ENCODE measurements around the gene PYROXD2. TPM values are rescaled to one million over a fixed set of nuclear protein-coding genes. Genes with fewer than 3 reads are reported as not detected.

Gene PYROXD2
- total RNA-seq, 1 experiment from 2014 or later, result 8.1 TPM

DNA sequence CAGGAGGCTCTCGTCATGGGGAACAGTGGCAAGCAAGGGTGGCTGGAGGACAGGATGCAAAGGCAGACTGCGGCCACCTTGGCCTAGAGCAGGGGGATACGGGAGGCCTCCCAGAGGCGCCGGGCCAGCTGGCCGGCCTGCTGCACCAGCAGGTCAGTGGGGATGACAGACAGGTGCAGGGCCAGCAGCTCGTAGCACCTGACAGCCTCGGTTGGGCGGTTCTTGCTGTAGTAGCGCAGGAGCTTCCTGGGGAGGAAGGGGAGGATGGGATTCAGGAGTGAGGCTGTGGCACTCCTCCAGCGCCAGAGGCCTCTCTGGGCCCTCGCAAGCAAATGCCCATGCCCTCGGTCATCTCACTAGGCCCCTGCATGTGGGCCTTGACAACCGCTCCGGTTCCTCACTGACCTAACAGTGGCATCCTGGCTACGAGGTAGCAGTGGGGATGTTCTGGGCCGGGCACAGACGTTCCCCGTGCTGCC is 2.5 kb upstream of the PYROXD2 start:
- no peak overlapping the region for H3K4me3 Mint-ChIP-seq
- ATAC-seq (no peak), DNase-seq (ENCODE audit: low spot score) (no peak)
- H3K27me3 Mint-ChIP-seq (ENCODE audit: low read depth), result no peaks in the 10 kb centered on the region
- TF ChIP-seq OVOL2 (CRISPR knock-in tag; IDR thresholded peaks at IDR 0.05; ENCODE audit: borderline replicate concordance) (no peak), E2F4 (CRISPR knock-in tag; IDR thresholded peaks at IDR 0.05; ENCODE audit: borderline replicate concordance, low read depth) (no peak), GTF2I (CRISPR knock-in tag; conservative IDR thresholded peaks at IDR 0.05) (no peak), FOXK1 (CRISPR knock-in tag; IDR thresholded peaks at IDR 0.05) (no peak), ZSCAN18 (CRISPR knock-in tag; IDR thresholded peaks at IDR 0.05) (no peak), ZNF423 (CRISPR knock-in tag; IDR thresholded peaks at IDR 0.05) (no peak), RORB (CRISPR knock-in tag; IDR thresholded peaks at IDR 0.05) (no peak), ZNF281 (CRISPR knock-in tag; IDR thresholded peaks at IDR 0.05) (no peak), ZBTB21 (CRISPR knock-in tag; IDR thresholded peaks at IDR 0.05; ENCODE audit: borderline replicate concordance) (no peak), ATF3 (CRISPR knock-in tag; conservative IDR thresholded peaks at IDR 0.05) (no peak), ZNF138 (CRISPR knock-in tag; conservative IDR thresholded peaks at IDR 0.05) (no peak), ZNF671 (CRISPR knock-in tag; IDR thresholded peaks at IDR 0.05) (no peak), JUN (CRISPR knock-in tag; IDR thresholded peaks at IDR 0.05) (no peak), NR1H2 (CRISPR knock-in tag; IDR thresholded peaks at IDR 0.05) (no peak), MYBL2 (CRISPR knock-in tag; IDR thresholded peaks at IDR 0.05) (no peak), KAT7 (CRISPR knock-in tag; IDR thresholded peaks at IDR 0.05; ENCODE audit: borderline replicate concordance) (no peak)
- TF ChIP-seq, protein P1, sequence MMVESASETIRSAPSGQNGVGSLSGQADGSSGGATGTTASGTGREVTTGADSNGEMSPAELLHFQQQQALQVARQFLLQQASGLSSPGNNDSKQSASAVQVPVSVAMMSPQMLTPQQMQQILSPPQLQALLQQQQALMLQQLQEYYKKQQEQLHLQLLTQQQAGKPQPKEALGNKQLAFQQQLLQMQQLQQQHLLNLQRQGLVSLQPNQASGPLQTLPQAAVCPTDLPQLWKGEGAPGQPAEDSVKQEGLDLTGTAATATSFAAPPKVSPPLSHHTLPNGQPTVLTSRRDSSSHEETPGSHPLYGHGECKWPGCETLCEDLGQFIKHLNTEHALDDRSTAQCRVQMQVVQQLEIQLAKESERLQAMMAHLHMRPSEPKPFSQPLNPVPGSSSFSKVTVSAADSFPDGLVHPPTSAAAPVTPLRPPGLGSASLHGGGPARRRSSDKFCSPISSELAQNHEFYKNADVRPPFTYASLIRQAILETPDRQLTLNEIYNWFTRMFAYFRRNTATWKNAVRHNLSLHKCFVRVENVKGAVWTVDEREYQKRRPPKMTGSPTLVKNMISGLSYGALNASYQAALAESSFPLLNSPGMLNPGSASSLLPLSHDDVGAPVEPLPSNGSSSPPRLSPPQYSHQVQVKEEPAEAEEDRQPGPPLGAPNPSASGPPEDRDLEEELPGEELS (CRISPR knock-in tag; IDR thresholded peaks at IDR 0.05), result no peak
- TF ChIP-seq, protein P2, sequence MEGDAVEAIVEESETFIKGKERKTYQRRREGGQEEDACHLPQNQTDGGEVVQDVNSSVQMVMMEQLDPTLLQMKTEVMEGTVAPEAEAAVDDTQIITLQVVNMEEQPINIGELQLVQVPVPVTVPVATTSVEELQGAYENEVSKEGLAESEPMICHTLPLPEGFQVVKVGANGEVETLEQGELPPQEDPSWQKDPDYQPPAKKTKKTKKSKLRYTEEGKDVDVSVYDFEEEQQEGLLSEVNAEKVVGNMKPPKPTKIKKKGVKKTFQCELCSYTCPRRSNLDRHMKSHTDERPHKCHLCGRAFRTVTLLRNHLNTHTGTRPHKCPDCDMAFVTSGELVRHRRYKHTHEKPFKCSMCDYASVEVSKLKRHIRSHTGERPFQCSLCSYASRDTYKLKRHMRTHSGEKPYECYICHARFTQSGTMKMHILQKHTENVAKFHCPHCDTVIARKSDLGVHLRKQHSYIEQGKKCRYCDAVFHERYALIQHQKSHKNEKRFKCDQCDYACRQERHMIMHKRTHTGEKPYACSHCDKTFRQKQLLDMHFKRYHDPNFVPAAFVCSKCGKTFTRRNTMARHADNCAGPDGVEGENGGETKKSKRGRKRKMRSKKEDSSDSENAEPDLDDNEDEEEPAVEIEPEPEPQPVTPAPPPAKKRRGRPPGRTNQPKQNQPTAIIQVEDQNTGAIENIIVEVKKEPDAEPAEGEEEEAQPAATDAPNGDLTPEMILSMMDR (IDR thresholded peaks at IDR 0.05), result no peak
- H3K36me3 Mint-ChIP-seq, result peaks cover 3% of the 10 kb centered on the region; the same call in 1 of the 2 replicates
- H3K27ac Mint-ChIP-seq, result no peak overlapping the region
- ChIA-PET CTCF (interaction anchor here (1.1 kb wide), 1 partner anchor 8 kb away, joined by 6 read pairs; no protein-coding TSS in a partner anchor), POLR2A (no interaction called here)
- H3K4me1 Mint-ChIP-seq, result peaks cover 13% of the 10 kb centered on the region
- no peaks in the 10 kb centered on the region for H3K9me3 Mint-ChIP-seq

Measured in WTC11 (cell line).